ENCODE measurements around the gene MRO.

DNA sequence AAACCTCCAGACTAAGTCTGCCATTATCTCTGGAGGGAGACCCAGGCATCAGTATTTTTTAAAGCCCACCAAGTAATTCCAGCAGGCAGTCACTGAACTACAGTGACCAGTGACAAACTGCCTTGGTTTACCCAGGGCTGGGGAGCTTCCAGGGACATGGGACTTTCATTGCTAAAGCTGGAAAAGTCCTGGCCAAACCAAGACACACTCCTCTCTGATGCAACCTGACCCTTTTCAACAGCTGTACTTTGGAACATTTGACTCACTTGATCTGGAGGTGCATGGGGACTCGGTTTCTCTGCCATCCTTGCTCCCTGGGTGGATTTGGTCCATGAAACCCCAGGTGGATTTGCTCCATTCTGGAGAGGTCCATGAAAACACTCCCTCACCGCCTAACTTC is 7.0 kb downstream of the MRO start:
- TF ChIP-seq CTCF (conservative IDR thresholded peaks at IDR 0.05; ENCODE audit: low read depth, low read length) (no peak), EZH2 (IDR thresholded peaks at IDR 0.05; ENCODE audit: borderline replicate concordance, low read depth, low read length, poor library complexity, severe bottlenecking) (no peak)
